NB4 (cell line): Measurements from ENCODE around the gene SLC6A6.

Source experiments
- DNase-seq: peaks from one replicate; pipeline ENCODE4 v3.0.0; 2010; ENCODE audit warnings: low read depth
- H3K4me3 ChIP-seq: one replicate; pipeline ENCODE4 v1.5.1; 2011; ENCODE audit warnings: mild to moderate bottlenecking, low read depth, low read length, moderate library complexity
- CTCF ChIP-seq: IDR thresholded peaks from one replicate; pipeline ENCODE4 v1.5.1; 2012; ENCODE audit warnings: low read depth, low read length
- MYC ChIP-seq: IDR thresholded peaks from 2 replicates; pipeline ENCODE4 v1.6.1; 2011; ENCODE audit warnings: low read depth, low read length
- POLR2A ChIP-seq: IDR thresholded peaks from 2 replicates; pipeline ENCODE4 v1.6.1; 2011; ENCODE audit warnings: mild to moderate bottlenecking; ENCODE audit not compliant: insufficient read length; ENCODE audit errors: extremely low read depth
- TF ChIP-seq, protein P1 (sequence below): IDR thresholded peaks from 2 replicates; pipeline ENCODE4 v1.6.1; 2011; ENCODE audit warnings: low read depth, low read length

Gene SLC6A6

DNA sequence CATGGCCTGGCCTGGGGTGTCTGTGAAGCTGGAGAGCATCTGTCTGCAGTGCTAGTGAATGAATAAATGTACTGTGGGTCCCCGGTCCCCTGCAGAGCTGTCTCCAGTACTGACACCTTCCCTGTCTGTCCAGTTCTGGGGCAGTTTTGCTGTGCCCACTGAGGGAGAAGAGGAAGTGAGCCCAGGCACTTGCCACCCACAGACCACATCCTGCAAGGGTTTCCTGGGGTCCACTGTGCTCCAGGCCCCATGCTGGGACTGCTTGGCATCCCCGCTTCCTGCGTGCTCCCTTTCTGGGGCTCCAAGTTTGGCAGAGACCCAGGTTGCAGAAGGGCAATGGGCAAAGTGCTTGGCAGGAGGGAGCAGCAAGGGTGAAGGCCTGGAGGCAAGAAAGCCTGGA lies 4.9 kb upstream of the SLC6A6 start:
- no peak for TF ChIP-seq POLR2A
- no peak for TF ChIP-seq CTCF
- peak; percentile 38; the same call in 1 of the 2 replicates for TF ChIP-seq MYC
- TF ChIP-seq, protein P1, sequence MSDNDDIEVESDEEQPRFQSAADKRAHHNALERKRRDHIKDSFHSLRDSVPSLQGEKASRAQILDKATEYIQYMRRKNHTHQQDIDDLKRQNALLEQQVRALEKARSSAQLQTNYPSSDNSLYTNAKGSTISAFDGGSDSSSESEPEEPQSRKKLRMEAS = no peak
- peak; percentile 89 for DNase-seq
- no peak overlapping the region for H3K4me3 ChIP-seq

DNA sequence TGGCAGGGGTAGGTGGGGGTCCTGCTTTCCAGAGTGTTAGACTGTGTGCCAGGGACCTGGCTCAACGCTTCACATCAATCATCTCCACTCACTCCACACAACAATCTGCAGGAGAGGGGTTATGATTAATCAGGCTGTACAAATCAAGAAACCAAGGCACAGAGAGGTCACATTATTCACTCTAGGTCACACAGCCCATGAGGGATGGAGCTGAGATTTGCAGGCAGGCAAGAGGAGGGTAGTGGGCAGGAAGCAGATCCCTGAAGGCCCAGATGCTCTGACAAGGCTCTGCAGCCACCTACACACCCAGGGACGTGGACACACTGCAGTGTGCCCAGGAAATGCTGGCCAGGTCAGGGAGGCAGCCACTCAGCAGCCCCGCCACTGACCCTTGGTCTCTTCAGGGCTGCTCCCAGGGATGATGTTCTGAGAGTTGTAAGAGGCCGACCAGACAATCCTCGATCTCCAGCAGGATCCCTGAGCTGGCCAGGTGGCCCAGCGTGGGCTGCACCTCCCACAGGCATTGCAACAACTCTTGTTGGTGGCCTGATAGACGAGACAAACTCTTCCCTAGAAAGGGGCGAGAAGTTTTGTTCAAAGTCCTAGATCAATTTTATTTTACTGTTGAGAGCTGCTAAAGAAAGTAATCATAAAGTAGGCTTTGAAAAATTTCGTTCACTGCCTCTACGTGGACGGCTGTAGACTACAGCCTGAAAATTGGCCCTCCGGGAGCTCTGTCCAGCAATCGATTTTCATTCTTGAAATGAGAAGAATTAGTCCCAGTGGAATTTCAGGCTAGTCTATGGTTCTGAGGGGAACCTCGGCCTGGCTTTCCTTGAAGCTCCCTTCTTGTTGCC lies 4.2 kb upstream of the SLC6A6 start:
- TF ChIP-seq MYC (no peak), POLR2A (no peak), CTCF (no peak)
- TF ChIP-seq, protein P1 = no peak
- H3K4me3 ChIP-seq = no peak overlapping the region
- DNase-seq = peak; percentile 49

GRCh38 chr3:14398797-14399106 lies 3.7 kb upstream of the SLC6A6 start:
- peak; percentile 81 for DNase-seq
- TF ChIP-seq, protein P1 = 0 out of 2 replicates have a peak, but pooled peaks have one; percentile 32
- TF ChIP-seq CTCF (peak; percentile 47), POLR2A (no peak)
- H3K4me3 ChIP-seq = no peak overlapping the region

- no peak overlapping the region for H3K4me3 ChIP-seq
- TF ChIP-seq CTCF (no peak), MYC (no peak), POLR2A (no peak)
- TF ChIP-seq, protein P1 = no peak
- no peak for DNase-seq
Measured at GRCh38 chr3:14401692-14402303, 608 bp upstream of the SLC6A6 start.

DNA sequence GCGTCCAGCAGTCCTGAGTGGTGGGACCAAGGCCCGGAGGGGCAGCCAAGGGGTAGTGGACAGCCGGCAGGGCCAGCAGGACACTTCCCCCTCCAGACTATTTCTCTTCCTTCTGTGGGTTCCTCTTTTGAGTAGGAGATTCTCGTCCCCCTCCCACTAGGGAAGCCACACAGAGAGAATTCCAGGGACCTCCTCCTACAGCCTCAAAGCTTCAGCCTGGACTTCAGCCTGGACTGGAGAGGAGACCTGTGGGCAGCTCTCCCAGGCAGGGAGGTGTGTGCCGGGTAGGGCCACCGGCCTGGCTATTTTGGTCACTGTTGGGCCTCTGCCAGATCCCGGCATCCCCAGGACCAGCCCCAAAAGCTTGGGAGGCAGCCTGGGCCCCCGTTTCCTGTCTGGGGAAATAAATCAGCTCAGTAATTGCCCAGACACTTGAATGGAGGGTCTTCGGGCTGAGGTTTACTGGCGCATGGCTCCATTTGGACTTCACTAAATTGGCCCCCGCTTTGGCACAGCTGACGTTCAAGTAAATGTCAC lies 1.3 kb downstream of the SLC6A6 start:
- peak; percentile 57 for DNase-seq
- peak overlapping the region; percentile 100 for H3K4me3 ChIP-seq
- TF ChIP-seq, protein P1 = no peak
- TF ChIP-seq MYC (no peak), CTCF (no peak), POLR2A (no peak)
